ENCODE results near the gene RCE1. TPM values are rescaled to one million over a fixed set of nuclear protein-coding genes. Genes with fewer than 3 reads are reported as not detected.

RCE1 gene
- total RNA-seq, 1 experiment from 2014 or later, result 52.5 TPM

DNA sequence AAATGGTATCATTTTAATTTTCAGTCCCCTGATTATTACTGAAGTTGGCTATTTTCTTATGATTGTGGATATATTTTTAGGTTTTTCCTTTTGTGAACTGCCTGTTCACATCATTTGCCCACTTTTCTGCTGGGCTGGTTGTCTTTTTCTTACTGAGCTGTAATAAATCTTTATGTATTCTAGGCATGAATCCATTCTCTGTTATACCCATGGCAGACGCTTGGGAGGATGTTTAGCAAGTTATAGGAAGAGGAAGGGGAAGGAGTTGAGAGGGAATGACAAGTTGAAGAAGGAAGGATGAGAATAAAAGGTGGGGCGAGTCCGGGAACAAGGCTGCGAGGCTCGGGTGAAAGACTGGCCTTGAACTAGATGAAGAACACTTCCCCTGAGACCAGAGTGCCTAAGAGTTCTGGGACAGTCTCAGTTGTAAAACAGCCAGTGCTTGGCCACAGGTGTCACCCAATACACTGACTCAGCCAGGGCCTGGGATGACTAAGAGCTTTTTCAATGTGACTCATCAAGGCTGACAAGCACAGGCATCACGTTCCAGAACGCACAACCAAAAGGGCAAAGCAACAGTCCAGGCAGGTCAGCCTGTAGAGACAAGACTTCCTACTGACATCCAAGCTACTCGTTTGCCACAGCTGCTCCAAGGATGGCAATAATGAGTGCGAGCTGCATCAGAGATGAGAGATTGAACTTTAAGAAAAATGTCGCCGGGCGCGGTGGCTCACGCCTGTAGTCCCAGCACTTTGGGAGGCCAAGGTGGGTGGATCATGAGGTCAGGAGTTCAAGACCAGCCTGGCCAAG, 48.8 kb downstream of the RCE1 start:
- Mint-ChIP-seq H3K4me1 (peaks cover 37 to 58% of the 10 kb centered on the region in 2 experiments), H3K4me3 (no peak overlapping the region), H3K9me3 (no peaks in the 10 kb centered on the region; a peak in 2 of 5 replicates), H3K36me3 (ENCODE audit: insufficient read depth in 1 of 3, low read depth in 3 of 3) (peaks cover 0 to 5% (median 0%) of the 10 kb centered on the region in 3 experiments; a peak in 1 of 7 replicates), H3K27me3 (ENCODE audit: low read depth) (no peaks in the 10 kb centered on the region), H3K27ac (peak overlapping the region in 2 of 3 experiments; percentile 33 to 93; a peak in 5 of 7 replicates)
- H2BK12ac ChIP-seq (ENCODE audit: insufficient read length, low read depth, low read length), result no peak overlapping the region
- no peaks in the 10 kb centered on the region for H3K23me2 ChIP-seq (ENCODE audit: insufficient read length, low read depth, low read length, poor library complexity, severe bottlenecking)
- H2AK5ac ChIP-seq (ENCODE audit: insufficient read length, low read length), result no peak overlapping the region
- no peak overlapping the region for H3K4ac ChIP-seq (ENCODE audit: low read depth, low read length)
- H3K23ac ChIP-seq (ENCODE audit: insufficient read length, low read depth, low read length), result no peak overlapping the region
- no peak overlapping the region for H3K27ac ChIP-seq (ENCODE audit: insufficient read length, low read depth, low read length)
- no peak overlapping the region; the same call in 1 of the 2 replicates for H3K14ac ChIP-seq (ENCODE audit: insufficient read depth, low read length)
- no peaks in the 10 kb centered on the region for H4K20me1 ChIP-seq (ENCODE audit: control insufficient read depth, insufficient read depth, insufficient read length)
- H2BK20ac ChIP-seq (ENCODE audit: low read depth, low read length, poor library complexity, severe bottlenecking), result no peak overlapping the region
- no peak overlapping the region for H4K91ac ChIP-seq (ENCODE audit: insufficient read length, low read depth, low read length)
- no peak overlapping the region for H4K8ac ChIP-seq (replicated peaks; ENCODE audit: insufficient read length, low read depth, low read length)
- no peak overlapping the region for H2BK15ac ChIP-seq (ENCODE audit: low read depth, low read length)
- H3K9me3 ChIP-seq (ENCODE audit: control insufficient read depth, low read depth, low read length), result no peaks in the 10 kb centered on the region
- H2BK120ac ChIP-seq (ENCODE audit: low read depth, low read length, poor library complexity, severe bottlenecking), result no peak overlapping the region
- H3K4me1 ChIP-seq (ENCODE audit: insufficient read depth, low read length), result peaks cover 5% of the 10 kb centered on the region; the same call in 1 of the 2 replicates
- H3K4me2 ChIP-seq (ENCODE audit: insufficient read depth, insufficient read length, low read length), result no peak overlapping the region
- H2AFZ ChIP-seq (ENCODE audit: low read length), result no peak overlapping the region
- peak overlapping the region; percentile 27 for H3K18ac ChIP-seq (ENCODE audit: insufficient read length, low read depth, low read length)
- DNase-seq, result peak; percentile 82
- H4K5ac ChIP-seq (ENCODE audit: insufficient read length, low read depth, low read length), result no peak overlapping the region
- H3K56ac ChIP-seq (ENCODE audit: insufficient read length, low read depth, low read length), result no peak overlapping the region
- H3K79me2 ChIP-seq (ENCODE audit: insufficient read depth, low read length), result no peaks in the 10 kb centered on the region
- no peak overlapping the region for H3K9ac ChIP-seq (ENCODE audit: extremely low read depth, insufficient read length, low read length)
- no peak overlapping the region for H2BK5ac ChIP-seq (ENCODE audit: insufficient read length, low read length)
- no peaks in the 10 kb centered on the region for H3K79me1 ChIP-seq (ENCODE audit: insufficient read depth, low read depth, low read length, poor library complexity, severe bottlenecking)
- no CpG with 5 or more reads among the region's 14 CpGs for WGBS (ENCODE audit: extremely low coverage, insufficient read length, low lambda C conversion rate)
- TF ChIP-seq, protein P1, sequence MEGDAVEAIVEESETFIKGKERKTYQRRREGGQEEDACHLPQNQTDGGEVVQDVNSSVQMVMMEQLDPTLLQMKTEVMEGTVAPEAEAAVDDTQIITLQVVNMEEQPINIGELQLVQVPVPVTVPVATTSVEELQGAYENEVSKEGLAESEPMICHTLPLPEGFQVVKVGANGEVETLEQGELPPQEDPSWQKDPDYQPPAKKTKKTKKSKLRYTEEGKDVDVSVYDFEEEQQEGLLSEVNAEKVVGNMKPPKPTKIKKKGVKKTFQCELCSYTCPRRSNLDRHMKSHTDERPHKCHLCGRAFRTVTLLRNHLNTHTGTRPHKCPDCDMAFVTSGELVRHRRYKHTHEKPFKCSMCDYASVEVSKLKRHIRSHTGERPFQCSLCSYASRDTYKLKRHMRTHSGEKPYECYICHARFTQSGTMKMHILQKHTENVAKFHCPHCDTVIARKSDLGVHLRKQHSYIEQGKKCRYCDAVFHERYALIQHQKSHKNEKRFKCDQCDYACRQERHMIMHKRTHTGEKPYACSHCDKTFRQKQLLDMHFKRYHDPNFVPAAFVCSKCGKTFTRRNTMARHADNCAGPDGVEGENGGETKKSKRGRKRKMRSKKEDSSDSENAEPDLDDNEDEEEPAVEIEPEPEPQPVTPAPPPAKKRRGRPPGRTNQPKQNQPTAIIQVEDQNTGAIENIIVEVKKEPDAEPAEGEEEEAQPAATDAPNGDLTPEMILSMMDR (conservative IDR thresholded peaks at IDR 0.05), result no peak
- H3T11ph ChIP-seq (ENCODE audit: low read length), result no peak overlapping the region
- H3K27me3 ChIP-seq (ENCODE audit: insufficient read depth, low read length), result no peaks in the 10 kb centered on the region
